ENCODE data around the gene PRR23E. TPM values are rescaled to one million over a fixed set of nuclear protein-coding genes. Genes with fewer than 3 reads are reported as not detected.

PRR23E gene
- total and polyA plus RNA-seq, 10 of the 15 experiments (the other 5 are each of a cell fraction or from before 2014, with no cell fraction given) = not detected

- TF ChIP-seq ZNF622 (IDR thresholded peaks at IDR 0.05) (no peak), TCF12 (IDR thresholded peaks at IDR 0.05; ENCODE audit: low read depth, low read length) (0 out of 2 replicates have a peak, but pooled peaks have one; percentile 20)
- H3K9me3 ChIP-seq (replicated peaks; ENCODE audit: control insufficient read depth, insufficient read depth, low read length) = peaks cover 2% of the 10 kb centered on the region; the same call in 2 of the 3 replicates
- peak overlapping the region; percentile 11; the same call in 1 of the 2 replicates for H3K27ac ChIP-seq (ENCODE audit: control insufficient read depth, insufficient read depth)
- H3K4me1 ChIP-seq (ENCODE audit: control insufficient read depth, insufficient read depth, low read length) = peaks cover 16% of the 10 kb centered on the region
- DNase-seq (ENCODE audit: low read depth, low spot score) (no peak), FAIRE-seq (no peak), ATAC-seq (no peak)
- H3K9ac ChIP-seq (ENCODE audit: control insufficient read depth, insufficient read depth, low read length) = no peak overlapping the region
- H3K4me3 ChIP-seq = no peak overlapping the region
- H3K4me2 ChIP-seq (ENCODE audit: control insufficient read depth, insufficient read depth) = no peak overlapping the region
- 33% methylated on average over 10 of the region's 10 CpGs for WGBS (ENCODE audit: insufficient coverage, insufficient replicate concordance, low lambda C conversion rate, missing lambda C conversion rate)
- H4K20me1 ChIP-seq (ENCODE audit: control insufficient read depth, insufficient read depth) = no peaks in the 10 kb centered on the region
- H3K79me2 ChIP-seq (ENCODE audit: control insufficient read depth, insufficient read depth, low read length) = no peaks in the 10 kb centered on the region
- CTCF ChIA-PET = interaction anchor here (1.7 kb wide), 1 partner anchor 9 kb away, joined by 6 read pairs; no protein-coding TSS in a partner anchor
- SMC1A ChIA-PET (ENCODE audit: uncharacterized antibody, unreplicated experiment) = interaction anchor here (0.7 to 2.9 kb wide), 10 partner anchors 9 to 87 kb away, joined by 3 to 39 read pairs (median 5); no protein-coding TSS in a partner anchor
- BruUV-seq (replicated peaks) = no TSS peak
- no peaks in the 10 kb centered on the region; a peak in 1 of 4 replicates for H3K27me3 ChIP-seq (replicated peaks in 1 of 2; ENCODE audit: control insufficient read depth in 2 of 2, insufficient read depth in 2 of 2, low read length in 1 of 2)
- intact Hi-C loops (cut with micrococcal nuclease; ENCODE audit: unreplicated experiment) (no loop called here), in situ Hi-C loops (cut with MboI) (no loop called here)
- H2AFZ ChIP-seq (ENCODE audit: control insufficient read depth, low read depth, low read length) = no peak overlapping the region
- H3K36me3 ChIP-seq (ENCODE audit: control insufficient read depth in 2 of 2, insufficient read depth in 2 of 2, low read length in 1 of 2) = no peaks in the 10 kb centered on the region
- RAD21 ChIA-PET (ENCODE audit: unreplicated experiment) = interaction anchor here (0.7 to 4.6 kb wide), 8 partner anchors 8 to 145 kb away, joined by 3 to 48 read pairs (median 5); no protein-coding TSS in a partner anchor
- POLR2A ChIA-PET = interaction anchor here (0.6 to 2.0 kb wide), 4 partner anchors 8 to 466 kb away, joined by 3 to 20 read pairs (median 5); no protein-coding TSS in a partner anchor
These were observed 28.6 kb downstream of the PRR23E start for GRCh38 chr3:127221446-127222035.

- CTCF ChIA-PET = no interaction called here
- no TSS peak for BruUV-seq (replicated peaks)
- Histone ChIP-seq H3K79me2 (ENCODE audit: control insufficient read depth, insufficient read depth, low read length) (no peaks in the 10 kb centered on the region), H3K9me3 (replicated peaks; ENCODE audit: control insufficient read depth, insufficient read depth, low read length) (peaks cover 2% of the 10 kb centered on the region; the same call in 2 of the 3 replicates), H2AFZ (ENCODE audit: control insufficient read depth, low read depth, low read length) (no peak overlapping the region), H3K9ac (ENCODE audit: control insufficient read depth, insufficient read depth, low read length) (no peak overlapping the region), H3K4me3 (no peak overlapping the region), H3K4me2 (ENCODE audit: control insufficient read depth, insufficient read depth) (no peak overlapping the region), H4K20me1 (ENCODE audit: control insufficient read depth, insufficient read depth) (no peaks in the 10 kb centered on the region), H3K27ac (ENCODE audit: control insufficient read depth, insufficient read depth) (no peak overlapping the region), H3K4me1 (ENCODE audit: control insufficient read depth, insufficient read depth, low read length) (peaks cover 13% of the 10 kb centered on the region), H3K27me3 (replicated peaks in 1 of 2; ENCODE audit: control insufficient read depth in 2 of 2, insufficient read depth in 2 of 2, low read length in 1 of 2) (no peaks in the 10 kb centered on the region; a peak in 1 of 4 replicates), H3K36me3 (ENCODE audit: control insufficient read depth in 2 of 2, insufficient read depth in 2 of 2, low read length in 1 of 2) (no peaks in the 10 kb centered on the region)
- FAIRE-seq (no peak), ATAC-seq (no peak), DNase-seq (ENCODE audit: low read depth, low spot score) (no peak)
- intact Hi-C loops (cut with micrococcal nuclease; ENCODE audit: unreplicated experiment) = no loop called here
- in situ Hi-C loops (cut with MboI) = no loop called here
- RAD21 ChIA-PET (ENCODE audit: unreplicated experiment) = interaction anchor here (4.6 kb wide), 1 partner anchor 11 kb away, joined by 48 read pairs; no protein-coding TSS in a partner anchor
- TF ChIP-seq CBX3 (IDR thresholded peaks at IDR 0.05; ENCODE audit: borderline replicate concordance, low read depth) (no peak), RBBP5 (conservative IDR thresholded peaks at IDR 0.05) (no peak), SREBF2 (IDR thresholded peaks at IDR 0.05; ENCODE audit: low read length) (no peak), YY1 (IDR thresholded peaks at IDR 0.05; ENCODE audit: low read depth, low read length) (no peak)
- WGBS (ENCODE audit: insufficient coverage, insufficient replicate concordance, low lambda C conversion rate, missing lambda C conversion rate) = 45% methylated on average over 4 of the region's 4 CpGs
- SMC1A ChIA-PET (ENCODE audit: uncharacterized antibody, unreplicated experiment) = interaction anchor here (0.9 to 2.9 kb wide), 7 partner anchors 12 to 86 kb away, joined by 3 to 39 read pairs (median 5); no protein-coding TSS in a partner anchor
- POLR2A ChIA-PET = interaction anchor here (1.1 kb wide), 1 partner anchor 13 kb away, joined by 3 read pairs; no protein-coding TSS in a partner anchor
These were observed 29.2 kb downstream of the PRR23E start for GRCh38 chr3:127222163-127222562.
